Neural cell (in vitro differentiated cells): ENCODE measurements around the gene PIANP. TPM values are rescaled to one million over a fixed set of nuclear protein-coding genes. Genes with fewer than 3 reads are reported as not detected.

ENCODE experiments used
- H2AFZ ChIP-seq: fragments of 200-600, 300-800 bp; sonication (generic), shearing (Covaris generic); 2 replicates; pipeline ENCODE4 v1.6.0; 2014; ENCODE audit warnings: low read depth, mild to moderate bottlenecking, antibody characterized with exemption, low read length, moderate library complexity
- H3F3A ChIP-seq: fragments of 200-600 bp; shearing (Covaris generic); 2 replicates; pipeline ENCODE4 v1.6.1; 2016; ENCODE audit warnings: mild to moderate bottlenecking, moderate library complexity, mixed read lengths, antibody characterized with exemption, low read length; ENCODE audit not compliant: insufficient read depth, poor library complexity, severe bottlenecking
- H3K27ac ChIP-seq: fragments of 200-600, 300-800 bp; sonication (generic), shearing (Covaris generic); 2 replicates; pipeline ENCODE4 v1.5.1; 2014; ENCODE audit warnings: mild to moderate bottlenecking, low read length, moderate library complexity
- H3K27me3 ChIP-seq: fragments of 300-800, 200-600 bp; sonication (generic), shearing (Covaris generic); 2 replicates; pipeline ENCODE4 v1.6.0; 2014; ENCODE audit warnings: mild to moderate bottlenecking, low read depth, low read length, moderate library complexity; ENCODE audit not compliant: insufficient read depth
- H3K36me3 ChIP-seq: fragments of 300-800, 200-600 bp; sonication (generic), shearing (Covaris generic); 2 replicates; pipeline ENCODE4 v1.5.1; 2014; ENCODE audit warnings: mild to moderate bottlenecking, antibody characterized with exemption, low read length, moderate library complexity; ENCODE audit not compliant: insufficient read depth
- H3K4me2 ChIP-seq: fragments of 300-800, 200-600 bp; sonication (generic), shearing (Covaris generic); 2 replicates; pipeline ENCODE4 v1.6.0; 2014; ENCODE audit warnings: mild to moderate bottlenecking, low read length
- H3K4me3 ChIP-seq: fragments of 300-800, 200-600 bp; sonication (generic), shearing (Covaris generic); 2 replicates; pipeline ENCODE4 v1.5.1; 2014; ENCODE audit warnings: mild to moderate bottlenecking, low read length, moderate library complexity
- H3K79me2 ChIP-seq: fragments of 200-600 bp; shearing (Covaris generic); replicated peaks from 2 replicates; pipeline ENCODE4 v1.6.0; 2014; ENCODE audit warnings: mild to moderate bottlenecking, low read length, moderate library complexity; ENCODE audit not compliant: insufficient read depth
- H3K9ac ChIP-seq: fragments of 300-800, 200-600 bp; sonication (generic), shearing (Covaris generic); 2 replicates; pipeline ENCODE4 v1.6.1; 2016; ENCODE audit warnings: mild to moderate bottlenecking, low read length, mixed read lengths
- H3K9me2 ChIP-seq: fragments of 200-600 bp; shearing (Covaris generic); 2 replicates; pipeline ENCODE4 v1.6.1; 2016; ENCODE audit warnings: mild to moderate bottlenecking, low read length, mixed read lengths; ENCODE audit not compliant: insufficient read depth
- H3K9me3 ChIP-seq: fragments of 200-600, 300-800 bp; sonication (generic), shearing (Covaris generic); 2 replicates; pipeline ENCODE4 v1.6.1; 2016; ENCODE audit warnings: mild to moderate bottlenecking, mixed run types, low read length, moderate library complexity, mixed read lengths
- H4K20me1 ChIP-seq: fragments of 200-600 bp; shearing (Covaris generic); 2 replicates; pipeline ENCODE4 v1.6.1; 2016; ENCODE audit warnings: mild to moderate bottlenecking, mixed run types; ENCODE audit not compliant: insufficient read depth
- EP300 ChIP-seq: fragments of 450-650 bp; conservative IDR thresholded peaks from 2 replicates; pipeline ENCODE4 v1.6.1; 2014; ENCODE audit warnings: antibody characterized with exemption, mild to moderate bottlenecking, moderate library complexity; ENCODE audit not compliant: poor library complexity, severe bottlenecking
- EZH2 ChIP-seq: fragments of 200-600, 300-800 bp; shearing (Covaris generic), sonication (generic); IDR thresholded peaks from 2 replicates; pipeline ENCODE4 v1.6.1; 2014; ENCODE audit warnings: antibody characterized with exemption, low read length, borderline replicate concordance, mild to moderate bottlenecking; ENCODE audit not compliant: insufficient read depth, poor library complexity, severe bottlenecking
- MXI1 ChIP-seq: fragments of 450-650 bp; conservative IDR thresholded peaks from 2 replicates; pipeline ENCODE4 v1.6.1; 2014; ENCODE audit warnings: antibody characterized with exemption, mild to moderate bottlenecking; ENCODE audit not compliant: poor library complexity, severe bottlenecking
- POLR2AphosphoS5 ChIP-seq: IDR thresholded peaks from 2 replicates; pipeline ENCODE4 v1.6.1; 2012
- RAD21 ChIP-seq: fragments of 450-650 bp; conservative IDR thresholded peaks from 2 replicates; pipeline ENCODE4 v1.6.1; 2014; ENCODE audit warnings: antibody characterized with exemption, mild to moderate bottlenecking, moderate library complexity
- SMC3 ChIP-seq: fragments of 450-650 bp; conservative IDR thresholded peaks from 2 replicates; pipeline ENCODE4 v1.6.1; 2014; ENCODE audit warnings: antibody characterized with exemption, mild to moderate bottlenecking, moderate library complexity; ENCODE audit not compliant: poor library complexity
- TAF1 ChIP-seq: IDR thresholded peaks from 2 replicates; pipeline ENCODE4 v1.6.1; 2012; ENCODE audit warnings: low read depth
- polyA plus RNA-seq: library from polyadenylated mRNA; depleted of rRNA; stranded (reverse); fragments of >200 nt; gene quantifications from 2 replicates; pipeline ENCODE4 v1.2.3, GENCODE V29; 2014
- TF ChIP-seq, protein P1 (sequence below): fragments of 450-650 bp; IDR thresholded peaks from 2 replicates; pipeline ENCODE4 v1.5.1; 2014; ENCODE audit warnings: antibody characterized with exemption, mild to moderate bottlenecking, moderate library complexity; ENCODE audit not compliant: poor library complexity, severe bottlenecking
- TF ChIP-seq, protein P2 (sequence below): IDR thresholded peaks from 2 replicates; pipeline ENCODE4 v1.6.1; 2012; ENCODE audit warnings: borderline replicate concordance

Gene PIANP
- polyA plus RNA-seq, 1 donor from 2014 or later, result 4.4 TPM

DNA sequence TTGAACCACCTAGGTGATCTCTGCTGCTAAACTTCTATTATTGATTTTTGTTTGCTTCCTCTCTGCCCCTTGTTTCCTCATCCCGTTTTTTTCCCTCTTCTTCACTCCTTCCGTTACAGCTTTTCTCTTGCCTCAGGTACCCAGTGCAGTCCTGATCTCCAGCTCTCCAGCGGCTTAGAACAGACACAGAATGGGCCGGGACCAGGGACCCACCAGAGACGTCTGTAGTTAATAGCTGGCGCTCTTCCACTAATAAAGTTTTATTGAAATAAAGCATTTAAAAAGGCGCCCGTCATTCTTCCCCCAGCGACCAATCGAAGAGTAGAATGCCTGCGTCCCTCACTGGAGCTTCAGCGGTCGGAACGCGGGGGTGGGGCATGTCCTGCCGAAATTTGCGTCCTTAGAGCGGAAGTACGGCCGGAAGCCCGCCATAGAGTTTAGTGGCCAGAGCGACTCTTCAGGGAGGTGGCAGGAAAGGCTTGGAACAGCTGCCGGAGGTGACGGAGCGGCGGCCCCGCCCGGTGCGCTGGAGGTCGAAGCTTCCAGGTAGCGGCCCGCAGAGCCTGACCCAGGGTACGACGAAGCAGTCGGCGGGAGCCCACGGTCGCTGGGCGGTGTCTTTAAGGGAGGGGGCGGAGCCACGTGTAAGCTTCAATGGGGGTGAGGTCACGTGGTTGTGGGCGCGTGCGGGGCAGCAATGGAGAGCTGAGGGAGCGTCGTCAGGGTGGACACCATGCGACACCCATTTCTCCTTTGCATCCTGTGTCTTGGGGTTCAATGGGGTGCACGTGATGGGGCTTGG, 23.2 kb upstream of the PIANP start, which contains the start of gene COPS7A:
Gene COPS7A, plus strand, starts transcription at position 440 of the 802 bp plus-strand sequence. CDS start 611 bp downstream, outside the sequence.
- Histone ChIP-seq H3F3A (peaks cover 4% of the 10 kb centered on the region), H3K36me3 (no peaks in the 10 kb centered on the region), H3K27me3 (no peaks in the 10 kb centered on the region), H3K79me2 (no peaks in the 10 kb centered on the region), H3K9me3 (no peaks in the 10 kb centered on the region), H3K9ac (peak within 1 kb of the TSS; percentile 71), H3K4me2 (peak within 1 kb of the TSS; percentile 79), H2AFZ (peak within 1 kb of the TSS; percentile 100), H4K20me1 (no peaks in the 10 kb centered on the region), H3K9me2 (no peaks in the 10 kb centered on the region), H3K4me3 (peak within 1 kb of the TSS; percentile 69), H3K27ac (peak within 1 kb of the TSS; percentile 87)
- TF ChIP-seq SMC3 (peak; percentile 39), MXI1 (peak; percentile 95), TAF1 (no peak), EP300 (peak; percentile 57), POLR2AphosphoS5 (peak; percentile 85), EZH2 (no peak), RAD21 (no peak)
- TF ChIP-seq, protein P1, sequence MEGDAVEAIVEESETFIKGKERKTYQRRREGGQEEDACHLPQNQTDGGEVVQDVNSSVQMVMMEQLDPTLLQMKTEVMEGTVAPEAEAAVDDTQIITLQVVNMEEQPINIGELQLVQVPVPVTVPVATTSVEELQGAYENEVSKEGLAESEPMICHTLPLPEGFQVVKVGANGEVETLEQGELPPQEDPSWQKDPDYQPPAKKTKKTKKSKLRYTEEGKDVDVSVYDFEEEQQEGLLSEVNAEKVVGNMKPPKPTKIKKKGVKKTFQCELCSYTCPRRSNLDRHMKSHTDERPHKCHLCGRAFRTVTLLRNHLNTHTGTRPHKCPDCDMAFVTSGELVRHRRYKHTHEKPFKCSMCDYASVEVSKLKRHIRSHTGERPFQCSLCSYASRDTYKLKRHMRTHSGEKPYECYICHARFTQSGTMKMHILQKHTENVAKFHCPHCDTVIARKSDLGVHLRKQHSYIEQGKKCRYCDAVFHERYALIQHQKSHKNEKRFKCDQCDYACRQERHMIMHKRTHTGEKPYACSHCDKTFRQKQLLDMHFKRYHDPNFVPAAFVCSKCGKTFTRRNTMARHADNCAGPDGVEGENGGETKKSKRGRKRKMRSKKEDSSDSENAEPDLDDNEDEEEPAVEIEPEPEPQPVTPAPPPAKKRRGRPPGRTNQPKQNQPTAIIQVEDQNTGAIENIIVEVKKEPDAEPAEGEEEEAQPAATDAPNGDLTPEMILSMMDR, result peak; percentile 11

DNA sequence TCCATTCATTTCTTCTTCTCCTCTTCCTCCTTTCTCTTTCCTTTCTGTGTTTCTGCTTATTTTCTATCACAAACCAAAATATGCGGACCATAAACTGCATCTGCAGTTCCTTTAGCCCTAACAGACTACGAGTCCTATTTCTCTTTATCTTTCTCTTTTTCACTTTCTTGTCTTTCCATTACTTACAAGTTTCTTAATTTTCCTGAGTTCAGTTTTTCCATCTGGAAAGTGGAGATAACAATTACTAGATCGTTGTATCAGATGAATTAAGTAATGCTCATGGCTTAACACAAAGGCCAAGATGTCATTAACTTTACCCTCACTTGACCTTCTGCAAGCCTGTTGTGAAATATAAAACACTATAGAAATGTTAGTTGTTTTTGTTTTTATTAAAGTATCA, 22.2 kb upstream of the PIANP start:
- Histone ChIP-seq H3K79me2 (no peaks in the 10 kb centered on the region), H3K27ac (peak overlapping the region; percentile 87), H3K36me3 (no peaks in the 10 kb centered on the region), H3K4me3 (peak overlapping the region; percentile 69), H4K20me1 (no peaks in the 10 kb centered on the region), H3K9ac (peak overlapping the region; percentile 71), H3K27me3 (no peaks in the 10 kb centered on the region), H3K4me2 (peak overlapping the region; percentile 79), H3K9me2 (no peaks in the 10 kb centered on the region), H3F3A (peaks cover 4% of the 10 kb centered on the region), H3K9me3 (no peaks in the 10 kb centered on the region), H2AFZ (peak overlapping the region; percentile 100)
- no peak for TF ChIP-seq RAD21

DNA sequence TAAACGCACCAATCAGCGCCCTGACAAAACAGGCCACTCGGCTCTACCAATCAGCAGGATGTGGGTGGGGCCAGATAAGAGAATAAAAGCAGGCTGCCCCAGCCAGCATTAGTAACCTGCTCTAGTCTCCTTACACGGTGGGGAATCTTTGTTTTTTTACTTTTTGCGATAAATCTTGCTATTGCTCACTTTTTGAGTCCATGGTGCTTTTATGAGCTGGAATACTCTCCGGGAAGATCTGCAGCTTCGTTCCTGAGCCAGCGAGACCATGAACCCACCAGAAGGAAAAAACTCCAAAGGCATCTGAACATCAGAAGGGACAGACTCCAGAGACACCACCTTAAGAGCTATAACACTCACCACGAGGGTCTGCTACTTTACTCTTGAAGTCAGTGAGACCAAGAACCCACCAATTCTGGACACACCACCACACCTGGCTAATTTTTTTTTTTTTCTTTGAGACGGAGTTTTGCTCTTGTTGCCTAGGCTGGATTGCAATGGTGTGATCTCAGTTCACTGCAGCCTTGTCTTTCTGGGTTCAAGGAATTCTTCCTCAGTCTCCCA, 16.3 kb upstream of the PIANP start:
- Histone ChIP-seq H3K9me2 (no peaks in the 10 kb centered on the region), H3K4me2 (no peak overlapping the region), H3K9ac (no peak overlapping the region), H3K79me2 (no peaks in the 10 kb centered on the region), H4K20me1 (no peaks in the 10 kb centered on the region), H3K27me3 (no peaks in the 10 kb centered on the region), H3F3A (no peaks in the 10 kb centered on the region), H3K4me3 (no peak overlapping the region), H3K27ac (no peak overlapping the region), H2AFZ (no peak overlapping the region), H3K9me3 (no peaks in the 10 kb centered on the region), H3K36me3 (no peaks in the 10 kb centered on the region)
- TF ChIP-seq RAD21 (no peak), SMC3 (no peak), TAF1 (no peak), POLR2AphosphoS5 (no peak), EZH2 (no peak), EP300 (no peak), MXI1 (no peak)
- TF ChIP-seq, protein P1, result no peak
- TF ChIP-seq, protein P2, sequence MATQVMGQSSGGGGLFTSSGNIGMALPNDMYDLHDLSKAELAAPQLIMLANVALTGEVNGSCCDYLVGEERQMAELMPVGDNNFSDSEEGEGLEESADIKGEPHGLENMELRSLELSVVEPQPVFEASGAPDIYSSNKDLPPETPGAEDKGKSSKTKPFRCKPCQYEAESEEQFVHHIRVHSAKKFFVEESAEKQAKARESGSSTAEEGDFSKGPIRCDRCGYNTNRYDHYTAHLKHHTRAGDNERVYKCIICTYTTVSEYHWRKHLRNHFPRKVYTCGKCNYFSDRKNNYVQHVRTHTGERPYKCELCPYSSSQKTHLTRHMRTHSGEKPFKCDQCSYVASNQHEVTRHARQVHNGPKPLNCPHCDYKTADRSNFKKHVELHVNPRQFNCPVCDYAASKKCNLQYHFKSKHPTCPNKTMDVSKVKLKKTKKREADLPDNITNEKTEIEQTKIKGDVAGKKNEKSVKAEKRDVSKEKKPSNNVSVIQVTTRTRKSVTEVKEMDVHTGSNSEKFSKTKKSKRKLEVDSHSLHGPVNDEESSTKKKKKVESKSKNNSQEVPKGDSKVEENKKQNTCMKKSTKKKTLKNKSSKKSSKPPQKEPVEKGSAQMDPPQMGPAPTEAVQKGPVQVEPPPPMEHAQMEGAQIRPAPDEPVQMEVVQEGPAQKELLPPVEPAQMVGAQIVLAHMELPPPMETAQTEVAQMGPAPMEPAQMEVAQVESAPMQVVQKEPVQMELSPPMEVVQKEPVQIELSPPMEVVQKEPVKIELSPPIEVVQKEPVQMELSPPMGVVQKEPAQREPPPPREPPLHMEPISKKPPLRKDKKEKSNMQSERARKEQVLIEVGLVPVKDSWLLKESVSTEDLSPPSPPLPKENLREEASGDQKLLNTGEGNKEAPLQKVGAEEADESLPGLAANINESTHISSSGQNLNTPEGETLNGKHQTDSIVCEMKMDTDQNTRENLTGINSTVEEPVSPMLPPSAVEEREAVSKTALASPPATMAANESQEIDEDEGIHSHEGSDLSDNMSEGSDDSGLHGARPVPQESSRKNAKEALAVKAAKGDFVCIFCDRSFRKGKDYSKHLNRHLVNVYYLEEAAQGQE, result no peak
